HCT116 (cell line): ENCODE data around the gene ESPL1. TPM values are rescaled to one million over a fixed set of nuclear protein-coding genes. Genes with fewer than 3 reads are reported as not detected.

ENCODE experiments used
- ATAC-seq: fragments of 200-7000 bp; cut with Tn5 transposase; 2 replicates; pipeline ENCODE4 v1.9.1; 2020; ENCODE audit warnings: mild to moderate bottlenecking, moderate library complexity
- BruUV-seq: library from RNA; stranded (reverse); fragments of 400-500 nt; replicated peaks from 2 replicates; lab custom pipeline; 2021; lab: Mats Ljungman, UMichigan
- CTCF ChIA-PET: fragments of 300-600 bp; sonication (Branson Sonifier 250); formaldehyde crosslinking; loops from one replicate; lab custom pipeline; 2021; ENCODE audit warnings: antibody characterized with exemption; lab: Charles Lee
- POLR2A ChIA-PET: fragments of 300-600, 350-600 bp; sonication (Branson Sonifier 250); formaldehyde crosslinking; loops from one replicate; lab custom pipeline; 2021; ENCODE audit warnings: antibody characterized with exemption; lab: Charles Lee
- RAD21 ChIA-PET, 2 experiments: fragments of 300-600 bp; sonication (Branson Sonifier 250); formaldehyde crosslinking; loops; one replicate each; lab custom pipeline; 2023; ENCODE audit warnings: low total read pairs in 2 of 2; ENCODE audit not compliant: uncharacterized antibody in 2 of 2, unreplicated experiment in 2 of 2, low non-redundant PET in 1 of 2; lab: Charles Lee
- DNase-seq: peaks from one replicate; pipeline ENCODE4 v3.0.0-alpha.2; 2010; ENCODE audit warnings: low read depth, low spot score
- H2AFZ ChIP-seq: fragments of 200-600 bp; shearing (Covaris generic), sonication (generic); 2 replicates; pipeline ENCODE4 v1.6.1; 2017; ENCODE audit warnings: low read depth, mixed run types, mixed read lengths, antibody characterized with exemption, low read length; ENCODE audit not compliant: poor library complexity, severe bottlenecking
- H3K27ac ChIP-seq: 2 replicates; pipeline ENCODE4 v1.5.1; 2012; ENCODE audit warnings: low read depth, low read length
- H3K27me3 ChIP-seq: fragments of 200-600 bp; sonication (generic); 2 replicates; pipeline ENCODE4 v1.6.1; 2016; ENCODE audit warnings: mixed run types, low read length, mixed read lengths; ENCODE audit not compliant: insufficient read depth
- H3K36me3 ChIP-seq, 2 experiments: fragments of 200-500 bp in 1 of 2; fragments of 200-600 bp in 1 of 2; sonication (Bioruptor generic) in 1 of 2; sonication (generic) in 1 of 2; 2 replicates each; pipeline versions ENCODE4 v1.5.1 to v1.6.1; 2014 to 2016; ENCODE audit warnings: low read length in 2 of 2, inconsistent platforms in 1 of 2, mixed read lengths in 1 of 2, mixed run types in 1 of 2; ENCODE audit not compliant: insufficient read depth in 2 of 2, control insufficient read depth in 1 of 2
- H3K4me1 ChIP-seq, 2 experiments: fragments of 200-600 bp in 1 of 2; sonication (generic) in 1 of 2; 2 replicates each; pipeline versions ENCODE4 v1.5.1 to v1.6.1; 2012 to 2017; ENCODE audit warnings: low read length in 2 of 2, inconsistent platforms in 1 of 2, mild to moderate bottlenecking in 1 of 2, mixed read lengths in 1 of 2, mixed run types in 1 of 2, moderate library complexity in 1 of 2; ENCODE audit not compliant: insufficient read depth in 2 of 2, control insufficient read depth in 1 of 2
- H3K4me2 ChIP-seq: fragments of 200-600 bp; sonication (generic); 2 replicates; pipeline ENCODE4 v1.6.1; 2017; ENCODE audit warnings: mixed run types, low read length, mixed read lengths
- H3K4me3 ChIP-seq, 2 experiments: fragments of 200-600 bp in 1 of 2; sonication (generic) in 1 of 2; replicated peaks in 1 of 2; 2 replicates each; pipeline ENCODE4 v1.5.1; 2011 to 2016; ENCODE audit warnings: low read length in 2 of 2, control low read depth in 1 of 2, low read depth in 1 of 2, mild to moderate bottlenecking in 1 of 2, mixed read lengths in 1 of 2, mixed run types in 1 of 2
- H3K79me2 ChIP-seq: fragments of 200-600 bp; sonication (generic); 2 replicates; pipeline ENCODE4 v1.6.1; 2017; ENCODE audit warnings: mild to moderate bottlenecking, mixed run types, low read length, moderate library complexity, mixed read lengths; ENCODE audit not compliant: insufficient read depth
- H3K9ac ChIP-seq: fragments of 200-600 bp; sonication (generic); 2 replicates; pipeline ENCODE4 v1.6.1; 2016; ENCODE audit warnings: low read length, mixed read lengths
- H3K9me2 ChIP-seq: fragments of 200-600 bp; sonication (generic), shearing (Covaris generic); 2 replicates; pipeline ENCODE4 v1.6.1; 2017; ENCODE audit warnings: mixed run types, mild to moderate bottlenecking, moderate library complexity; ENCODE audit not compliant: insufficient read depth
- H3K9me3 ChIP-seq, 2 experiments: fragments of 200-500 bp in 1 of 2; fragments of 200-600 bp in 1 of 2; sonication (Bioruptor generic) in 1 of 2; sonication (generic) in 1 of 2; 2 replicates each; pipeline ENCODE4 v1.6.1; 2014 to 2017; ENCODE audit warnings: low read length in 2 of 2, mixed read lengths in 2 of 2, inconsistent platforms in 1 of 2, low read depth in 1 of 2, mild to moderate bottlenecking in 1 of 2, mixed run types in 1 of 2, moderate library complexity in 1 of 2; ENCODE audit not compliant: control insufficient read depth in 1 of 2, insufficient read depth in 1 of 2
- H4K20me1 ChIP-seq: fragments of 200-600 bp; sonication (generic), shearing (Covaris generic); 2 replicates; pipeline ENCODE4 v1.6.1; 2017; ENCODE audit warnings: mixed run types, mild to moderate bottlenecking, moderate library complexity; ENCODE audit not compliant: insufficient read depth
- ATF3 ChIP-seq: IDR thresholded peaks from 2 replicates; pipeline ENCODE4 v1.6.1; 2012
- CBX3 ChIP-seq: IDR thresholded peaks from 2 replicates; pipeline ENCODE4 v1.6.1; 2012; ENCODE audit warnings: low read depth
- CEBPB ChIP-seq: IDR thresholded peaks from 2 replicates; pipeline ENCODE4 v1.6.1; 2012; ENCODE audit warnings: low read depth
- CTCF ChIP-seq, 3 experiments: fragments of 200-600 bp in 1 of 3; sonication (generic) in 1 of 3; IDR thresholded peaks in 2 of 3; conservative IDR thresholded peaks in 1 of 3; 2 replicates each; pipeline ENCODE4 v1.5.1; 2012 to 2017; ENCODE audit warnings: low read depth in 2 of 3, low read length in 2 of 3, antibody characterized with exemption in 1 of 3, borderline replicate concordance in 1 of 3, control low read depth in 1 of 3, mild to moderate bottlenecking in 1 of 3, mixed read lengths in 1 of 3, mixed run types in 1 of 3, moderate library complexity in 1 of 3; ENCODE audit not compliant: insufficient read depth in 1 of 3
- EGR1 ChIP-seq: IDR thresholded peaks from 2 replicates; pipeline ENCODE4 v1.6.1; 2012; ENCODE audit warnings: low read depth
- EZH2phosphoT487 ChIP-seq: fragments of 200-600 bp; IDR thresholded peaks from 2 replicates; pipeline ENCODE4 v1.6.1; 2018; ENCODE audit warnings: antibody characterized with exemption, borderline replicate concordance
- FOSL1 ChIP-seq: IDR thresholded peaks from 2 replicates; pipeline ENCODE4 v1.6.1; 2012; ENCODE audit warnings: low read depth
- JUND ChIP-seq: IDR thresholded peaks from 2 replicates; pipeline ENCODE4 v1.6.1; 2012
- MAX ChIP-seq: IDR thresholded peaks from 2 replicates; pipeline ENCODE4 v1.6.1; 2012
- POLR2A ChIP-seq: IDR thresholded peaks from 2 replicates; pipeline ENCODE4 v1.7.0; 2011; ENCODE audit warnings: borderline replicate concordance; ENCODE audit not compliant: insufficient read depth, insufficient read length; ENCODE audit errors: extremely low read depth
- POLR2AphosphoS5 ChIP-seq: IDR thresholded peaks from 2 replicates; pipeline ENCODE4 v1.6.1; 2011; ENCODE audit warnings: mild to moderate bottlenecking, low read depth, low read length, moderate library complexity
- RAD21 ChIP-seq: IDR thresholded peaks from 2 replicates; pipeline ENCODE4 v1.6.1; 2012; ENCODE audit warnings: low read depth, mild to moderate bottlenecking
- REST ChIP-seq: IDR thresholded peaks from 2 replicates; pipeline ENCODE4 v1.6.1; 2012; ENCODE audit warnings: low read depth
- SRF ChIP-seq: IDR thresholded peaks from 2 replicates; pipeline ENCODE4 v1.6.1; 2012; ENCODE audit warnings: low read depth
- TCF7L2 ChIP-seq: IDR thresholded peaks from 2 replicates; pipeline ENCODE4 v1.7.0; 2011; ENCODE audit warnings: borderline replicate concordance, inconsistent platforms; ENCODE audit not compliant: insufficient read depth, insufficient read length; ENCODE audit errors: extremely low read depth
- ZBTB33 ChIP-seq: IDR thresholded peaks from 2 replicates; pipeline ENCODE4 v1.6.1; 2011; ENCODE audit warnings: mild to moderate bottlenecking, low read length, moderate library complexity; ENCODE audit not compliant: insufficient replicate concordance; ENCODE audit errors: extremely low read depth
- ZFX ChIP-seq: fragments of 450-650 bp; IDR thresholded peaks from 2 replicates; pipeline ENCODE4 v1.6.1; 2017
- ZNF274 ChIP-seq: fragments of 200-500 bp; sonication (Bioruptor generic); IDR thresholded peaks from 2 replicates; pipeline ENCODE4 v1.6.1; 2014; ENCODE audit warnings: mild to moderate bottlenecking, low read depth, low read length, inconsistent platforms
- intact Hi-C: fragments of 100-400 bp; cut with micrococcal nuclease; formaldehyde crosslinking; loops from 2 replicates; pipeline ENCODE4 v1.10.0; 2022
- total RNA-seq: library from RNA; stranded (reverse); gene quantifications from one replicate; pipeline ENCODE4 v1.2.1, GENCODE V29; 2021; ENCODE audit not compliant: unreplicated experiment

ESPL1 gene
- total RNA-seq, 1 experiment from 2014 or later, result 50.3 TPM

GRCh38 chr12:53286448-53286847 lies 18.3 kb downstream of the ESPL1 start:
- no peaks in the 10 kb centered on the region for H3K27me3 ChIP-seq
- no peaks in the 10 kb centered on the region for H3K4me1 ChIP-seq
- H3K9me2 ChIP-seq, result no peaks in the 10 kb centered on the region
- no peak overlapping the region for H3K9ac ChIP-seq
- H2AFZ ChIP-seq, result no peak overlapping the region
- H3K4me2 ChIP-seq, result no peak overlapping the region
- no peak for ATAC-seq
- peaks cover 42 to 65% of the 10 kb centered on the region in 2 experiments for H3K36me3 ChIP-seq
- no peaks in the 10 kb centered on the region for H3K9me3 ChIP-seq
- no peak overlapping the region for H3K4me3 ChIP-seq
- no peaks in the 10 kb centered on the region for H3K79me2 ChIP-seq
- intact Hi-C loops, result loop anchor here (10.0 kb wide), 1 partner anchor 222 kb away; no protein-coding TSS in a partner anchor
- no peak overlapping the region for H3K27ac ChIP-seq
- BruUV-seq, result no TSS peak
- TF ChIP-seq POLR2A (no peak), ZFX (no peak), RAD21 (no peak), REST (no peak), TCF7L2 (no peak), ATF3 (no peak), EGR1 (no peak), CTCF (IDR thresholded peaks at IDR 0.05 in 2 of 3, conservative IDR thresholded peaks at IDR 0.05 in 1 of 3; ENCODE audit: borderline replicate concordance in 1 of 3, insufficient read depth in 1 of 3, low read depth in 2 of 3, low read length in 2 of 3) (no peak), CBX3 (no peak), FOSL1 (no peak), POLR2AphosphoS5 (no peak), ZNF274 (no peak), SRF (no peak), MAX (no peak), CEBPB (no peak), ZBTB33 (no peak), EZH2phosphoT487 (no peak), JUND (no peak)
- no peaks in the 10 kb centered on the region for H4K20me1 ChIP-seq
- POLR2A ChIA-PET, result interaction anchor here (1.0 kb wide), 1 partner anchor 15 kb away, joined by 3 read pairs; no protein-coding TSS in a partner anchor
- RAD21 ChIA-PET, result interaction anchor here in 1 of 2 experiments (1.1 to 1.4 kb wide), 2 partner anchors 73 to 127 kb away, joined by 3 to 11 read pairs; no protein-coding TSS in a partner anchor
- CTCF ChIA-PET, result interaction anchor here (1.1 to 3.0 kb wide), 2 partner anchors 72 to 127 kb away, joined by 4 to 34 read pairs; no protein-coding TSS in a partner anchor
- DNase-seq, result no peak
